K562 (cell line): ENCODE results near the gene FGFRL1. TPM values are rescaled to one million over a fixed set of nuclear protein-coding genes. Genes with fewer than 3 reads are reported as not detected.

Experiments
- ATAC-seq: fragments of 200-7000 bp; cut with Tn5 transposase; 3 replicates; pipeline ENCODE4 v1.9.1; 2020; ENCODE audit warnings: moderate library complexity
- BruUV-seq: library from RNA; stranded (reverse); fragments of 400-500 nt; replicated peaks from 2 replicates; lab custom pipeline; 2021; lab: Mats Ljungman, UMichigan
- CTCF ChIA-PET: fragments of 300-600 bp; formaldehyde crosslinking; extraction: SDS; loops from one replicate; lab custom pipeline; 2021; ENCODE audit warnings: low intra/inter-chr PET ratio; lab: Yijun Ruan, JAX
- POLR2A ChIA-PET: fragments of 300-600, 350-650 bp; sonication (Branson Sonifier 250); formaldehyde crosslinking; extraction: SDS; loops from one replicate; lab custom pipeline; 2021; ENCODE audit warnings: antibody characterized with exemption, inconsistent platforms; lab: Yijun Ruan, JAX
- DNase-seq, 4 experiments: peaks; one replicate each; pipeline versions ENCODE4 v3.0.0 to v3.0.0-alpha.2; 2011 to 2018; ENCODE audit warnings: low spot score in 3 of 4, mixed read lengths in 3 of 4; ENCODE audit errors: extremely low read depth in 1 of 4
- FAIRE-seq: peaks from 2 replicates; lab custom pipeline; 2011; peaks lifted over from hg19 to GRCh38; lab: Jason Lieb, UNC
- H2AFZ ChIP-seq: 2 replicates; pipeline ENCODE4 v1.6.0; 2011; ENCODE audit warnings: low read depth, low read length, control low read depth, inconsistent platforms
- H3K27ac ChIP-seq: fragments of 200-600 bp; 3 replicates; pipeline ENCODE4 v1.8.0; 2011; ENCODE audit warnings: low read depth, mild to moderate bottlenecking, control low read depth, inconsistent platforms, low read length, moderate library complexity, mixed read lengths; ENCODE audit errors: extremely low read depth
- H3K27me3 ChIP-seq, 2 experiments: fragments of 300-600 bp in 1 of 2; 2 replicates in 1 of 2; 3 replicates in 1 of 2; pipeline versions ENCODE4 v1.6.0 to v1.8.0; 2011; ENCODE audit warnings: inconsistent platforms in 2 of 2, low read length in 2 of 2, mild to moderate bottlenecking in 1 of 2, mixed read lengths in 1 of 2, moderate library complexity in 1 of 2; ENCODE audit not compliant: control insufficient read depth in 2 of 2, insufficient read depth in 2 of 2
- H3K36me3 ChIP-seq: fragments of 300-600 bp; 3 replicates; pipeline ENCODE4 v1.8.0; 2011; ENCODE audit warnings: mild to moderate bottlenecking, low read length, inconsistent platforms; ENCODE audit not compliant: control insufficient read depth, insufficient read depth
- H3K4me1 ChIP-seq, 2 experiments: fragments of 200-600 bp in 1 of 2; replicated peaks in 1 of 2; 2 replicates in 1 of 2; 3 replicates in 1 of 2; pipeline versions ENCODE4 v1.5.1 to v1.8.0; 2011; ENCODE audit warnings: inconsistent platforms in 2 of 2, low read length in 2 of 2, mild to moderate bottlenecking in 1 of 2, mixed read lengths in 1 of 2, moderate library complexity in 1 of 2; ENCODE audit not compliant: control insufficient read depth in 2 of 2, insufficient read depth in 2 of 2
- H3K4me2 ChIP-seq: 2 replicates; pipeline ENCODE4 v1.6.1; 2011; ENCODE audit warnings: low read length, control low read depth, inconsistent platforms, mixed read lengths; ENCODE audit not compliant: insufficient read depth
- H3K4me3 ChIP-seq: fragments of 200-600 bp; sonication (generic), shearing (Covaris generic); 2 replicates; pipeline ENCODE4 v1.5.1; 2016; ENCODE audit warnings: control low read depth, inconsistent platforms
- H3K79me2 ChIP-seq: fragments of 200-600 bp; 3 replicates; pipeline ENCODE4 v1.8.0; 2011; ENCODE audit warnings: low read length, inconsistent platforms; ENCODE audit not compliant: control insufficient read depth, insufficient read depth
- H3K9ac ChIP-seq, 2 experiments: 2 replicates each; pipeline versions ENCODE4 v1.6.0 to v1.6.1; 2011; ENCODE audit warnings: low read depth in 2 of 2, low read length in 2 of 2, control low read depth in 1 of 2, inconsistent platforms in 1 of 2, mild to moderate bottlenecking in 1 of 2, mixed read lengths in 1 of 2; ENCODE audit not compliant: insufficient read depth in 1 of 2
- H3K9me1 ChIP-seq: one replicate; pipeline ENCODE4 v1.6.0; 2011; ENCODE audit warnings: inconsistent platforms, mild to moderate bottlenecking, low read length, moderate library complexity; ENCODE audit not compliant: control insufficient read depth, insufficient read depth
- H3K9me3 ChIP-seq: replicated peaks from 2 replicates; pipeline ENCODE4 v1.5.1; 2011; ENCODE audit warnings: low read depth, low read length, inconsistent platforms; ENCODE audit not compliant: control insufficient read depth, insufficient read depth
- H4K20me1 ChIP-seq: replicated peaks from 2 replicates; pipeline ENCODE4 v1.6.1; 2011; ENCODE audit warnings: low read length, inconsistent platforms, mixed read lengths; ENCODE audit not compliant: control insufficient read depth, insufficient read depth
- ASH1L ChIP-seq: fragments of 450-650 bp; IDR thresholded peaks from 2 replicates; pipeline ENCODE4 v1.6.1; 2018; ENCODE audit warnings: borderline replicate concordance, mild to moderate bottlenecking, low read depth; ENCODE audit not compliant: partially characterized antibody
- ELF2 ChIP-seq: fragments of 250-450 bp; sonication (Bioruptor Pico); IDR thresholded peaks from 2 replicates; pipeline ENCODE4 v1.5.0; 2021; ENCODE audit warnings: mild to moderate bottlenecking
- FOXK1 ChIP-seq: sonication (generic); formaldehyde crosslinking; IDR thresholded peaks from 2 replicates; pipeline ENCODE4 v1.8.0; 2022; ENCODE audit warnings: missing genetic modification reagents, mild to moderate bottlenecking, borderline replicate concordance
- GABPA ChIP-seq: fragments of 200-800 bp; sonication (Bioruptor generic); conservative IDR thresholded peaks from 2 replicates; pipeline ENCODE4 v1.6.1; 2016; ENCODE audit warnings: low read depth, missing genetic modification characterization, missing compliant biosample characterization
- GATAD2A ChIP-seq: fragments of 450-650 bp; IDR thresholded peaks from 2 replicates; pipeline ENCODE4 v1.6.1; 2017
- ILF3 ChIP-seq: fragments of 450-650 bp; IDR thresholded peaks from 2 replicates; pipeline ENCODE4 v1.6.1; 2018; ENCODE audit warnings: antibody characterized with exemption, mild to moderate bottlenecking, moderate library complexity, borderline replicate concordance
- L3MBTL2 ChIP-seq: fragments of 450-650 bp; IDR thresholded peaks from 2 replicates; pipeline ENCODE4 v1.6.1; 2016; ENCODE audit warnings: mild to moderate bottlenecking, moderate library complexity
- NCOA1 ChIP-seq: fragments of 450-650 bp; IDR thresholded peaks from 2 replicates; pipeline ENCODE4 v1.6.1; 2016; ENCODE audit warnings: low read depth
- RFX1 ChIP-seq: fragments of 450-650 bp; IDR thresholded peaks from 2 replicates; pipeline ENCODE4 v1.6.1; 2016; ENCODE audit warnings: mild to moderate bottlenecking, moderate library complexity
- SAFB2 ChIP-seq: fragments of 200-400 bp; formaldehyde crosslinking; IDR thresholded peaks from 2 replicates; pipeline ENCODE4 v1.6.1; 2018; ENCODE audit warnings: borderline replicate concordance, low read length, low read depth, moderate library complexity; ENCODE audit not compliant: severe bottlenecking
- SIX5 ChIP-seq, 2 experiments: IDR thresholded peaks; 2 replicates each; pipeline ENCODE4 v1.6.1; 2011; ENCODE audit warnings: low read length in 2 of 2, borderline replicate concordance in 1 of 2, low read depth in 1 of 2, mild to moderate bottlenecking in 1 of 2, moderate library complexity in 1 of 2; ENCODE audit not compliant: insufficient read depth in 1 of 2
- SMAD1 ChIP-seq: fragments of 150-350 bp; IDR thresholded peaks from 2 replicates; pipeline ENCODE4 v1.6.1; 2014; ENCODE audit warnings: low read length, low read depth; ENCODE audit not compliant: partially characterized antibody
- SMARCB1 ChIP-seq: IDR thresholded peaks from 2 replicates; pipeline ENCODE4 v1.6.1; 2011; ENCODE audit warnings: improper control_type of control experiment, low read depth; ENCODE audit not compliant: insufficient read length
- SPI1 ChIP-seq: IDR thresholded peaks from 2 replicates; pipeline ENCODE4 v1.6.1; 2011; ENCODE audit warnings: low read depth, low read length, control low read depth, borderline replicate concordance
- TGIF2 ChIP-seq: sonication (generic); formaldehyde crosslinking; IDR thresholded peaks from 2 replicates; pipeline ENCODE4 v1.8.1; 2022; ENCODE audit warnings: mild to moderate bottlenecking, missing genetic modification reagents, moderate library complexity
- YBX1 ChIP-seq: fragments of 450-650 bp; IDR thresholded peaks from 2 replicates; pipeline ENCODE4 v1.7.1; 2016; ENCODE audit warnings: mild to moderate bottlenecking
- ZFX ChIP-seq: sonication (generic); formaldehyde crosslinking; IDR thresholded peaks from 2 replicates; pipeline ENCODE4 v1.8.0; 2022; ENCODE audit warnings: mild to moderate bottlenecking, missing genetic modification reagents, moderate library complexity
- WGBS: fragments of 100-300 bp; shearing (Covaris generic); methylation state at CpG from one replicate; pipeline ENCODE4 v1.1.6; 2016; ENCODE audit warnings: low coverage, mixed read lengths; ENCODE audit not compliant: insufficient coverage; ENCODE audit errors: missing lambda C conversion rate; 5-methylcytosine and 5-hydroxymethylcytosine counted together
- in situ Hi-C: fragments of 300-500 bp; cut with MboI; formaldehyde crosslinking; loops from 4 replicates; pipeline ENCODE4 v1.15.0; 2018; ENCODE audit warnings: inconsistent platforms, mixed read lengths
- intact Hi-C: fragments of 100-400 bp; cut with micrococcal nuclease; formaldehyde crosslinking; loops from 2 replicates; pipeline ENCODE4 v1.14.2; 2022
- polyA plus RNA-seq, 8 experiments: library from polyadenylated mRNA; depleted of rRNA in 4 of 8; stranded (reverse) in 5 of 8; unstranded in 3 of 8; fragments of >200 nt; fragmentation: Nextera tagmentation in 2 of 8; fragmentation: Illumina TruSeq in 1 of 8; extraction: Ambion mirVana in 2 of 8; extraction: Trizol in 1 of 8; gene quantifications; 2 replicates each; pipeline versions ENCODE4 v1.2.1 to v1.2.3, GENCODE V29; 2011 to 2014; ENCODE audit warnings: inconsistent platforms in 1 of 8, missing spikeins in 1 of 8
- total RNA-seq, 7 experiments: library from RNA; depleted of rRNA in 6 of 7; stranded (reverse); fragments of >200 nt in 6 of 7; fragmentation: Illumina TruSeq in 2 of 7; extraction: Trizol in 2 of 7; gene quantifications; 2 replicates each; pipeline versions ENCODE4 v1.2.1 to v1.2.3, GENCODE V29; 2011 to 2021; ENCODE audit warnings: low replicate concordance in 1 of 7
- TF ChIP-seq, protein P1 (sequence below), 2 experiments: IDR thresholded peaks; 2 replicates each; pipeline ENCODE4 v1.6.1; 2011; ENCODE audit warnings: borderline replicate concordance in 1 of 2, control low read depth in 1 of 2, low read depth in 1 of 2, low read length in 1 of 2, mild to moderate bottlenecking in 1 of 2, mixed read lengths in 1 of 2, moderate library complexity in 1 of 2; ENCODE audit not compliant: insufficient read depth in 1 of 2, insufficient read length in 1 of 2, poor library complexity in 1 of 2, severe bottlenecking in 1 of 2; ENCODE audit errors: extremely low read depth in 1 of 2
- TF ChIP-seq, protein P2 (sequence below): fragments of 450-650 bp; formaldehyde crosslinking; IDR thresholded peaks from 2 replicates; pipeline ENCODE4 v1.4.0; 2020; ENCODE audit warnings: mild to moderate bottlenecking, mixed read lengths

Gene FGFRL1
- total and polyA plus RNA-seq, 9 of the 15 experiments (the other 6 are each of a cell fraction or from before 2014, with no cell fraction given), result 0.34 to 49.9 (median 14.6) TPM

DNA sequence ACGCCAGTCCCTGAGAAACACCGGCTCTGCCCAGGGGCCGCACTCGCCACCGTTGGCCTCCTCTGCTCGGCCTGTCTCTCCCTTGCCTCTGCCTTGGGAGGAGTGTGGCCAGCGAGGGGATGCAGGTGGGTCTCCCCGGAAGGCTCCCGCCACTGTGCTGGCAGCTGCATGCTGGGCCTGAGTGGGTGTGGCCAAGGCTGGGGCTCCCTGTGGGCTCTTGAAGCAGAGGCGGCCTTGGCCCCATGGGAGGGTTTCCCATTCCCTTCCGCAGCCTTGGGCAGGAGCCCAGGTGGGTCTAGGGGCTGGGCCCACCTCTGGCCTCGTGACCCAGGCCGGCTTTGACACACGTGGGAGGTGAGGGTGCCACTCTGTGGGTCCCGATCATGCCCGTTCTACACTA, 19.1 kb downstream of the FGFRL1 start:
- CTCF ChIA-PET, result no interaction called here
- Histone ChIP-seq H2AFZ (peak overlapping the region; percentile 85), H3K4me2 (peak overlapping the region; percentile 48), H3K4me3 (no peak overlapping the region), H3K27ac (no peak overlapping the region), H3K27me3 (0 out of 5 replicates have a peak, but pooled peaks cover 0 to 6% of the 10 kb centered on the region in 2 experiments), H3K9me3 (no peaks in the 10 kb centered on the region; the same call in 1 of the 2 replicates), H3K36me3 (peaks cover 6% of the 10 kb centered on the region; the same call in 2 of the 3 replicates), H3K9ac (peak overlapping the region in 1 of 2 experiments; percentile 89; a peak in 2 of 4 replicates), H4K20me1 (no peaks in the 10 kb centered on the region), H3K4me1 (peaks cover 3 to 90% of the 10 kb centered on the region in 2 experiments; a peak in 4 of 5 replicates), H3K79me2 (no peaks in the 10 kb centered on the region), H3K9me1 (no peaks in the 10 kb centered on the region)
- POLR2A ChIA-PET, result interaction anchor here (0.6 to 1.6 kb wide), 4 partner anchors 13 to 263 kb away, joined by 3 to 6 read pairs (median 4); no protein-coding TSS in a partner anchor
- in situ Hi-C loops, result no loop called here
- no TSS peak for BruUV-seq
- FAIRE-seq (no peak), DNase-seq (peak in 3 of 4 experiments; percentile 50 to 60 (median 57)), ATAC-seq (peak; percentile 46)
- 36% methylated on average over 16 of the region's 16 CpGs for WGBS
- intact Hi-C loops, result no loop called here
- TF ChIP-seq ELF2 (CRISPR knock-in tag) (no peak), SMAD1 (no peak), SAFB2 (no peak), ILF3 (no peak), L3MBTL2 (peak; percentile 12; the same call in 1 of the 2 replicates), ASH1L (no peak), ZFX (peak; percentile 20; the same call in 1 of the 2 replicates), SMARCB1 (no peak), FOXK1 (CRISPR knock-in tag) (no peak), RFX1 (no peak), SPI1 (no peak), NCOA1 (no peak), SIX5 (IDR thresholded peaks at IDR 0.05; ENCODE audit: borderline replicate concordance in 1 of 2, insufficient read depth in 1 of 2, low read depth in 1 of 2, low read length in 2 of 2) (no peak), YBX1 (no peak), TGIF2 (no peak), GABPA (tag) (no peak), GATAD2A (no peak)
- TF ChIP-seq, protein P1, sequence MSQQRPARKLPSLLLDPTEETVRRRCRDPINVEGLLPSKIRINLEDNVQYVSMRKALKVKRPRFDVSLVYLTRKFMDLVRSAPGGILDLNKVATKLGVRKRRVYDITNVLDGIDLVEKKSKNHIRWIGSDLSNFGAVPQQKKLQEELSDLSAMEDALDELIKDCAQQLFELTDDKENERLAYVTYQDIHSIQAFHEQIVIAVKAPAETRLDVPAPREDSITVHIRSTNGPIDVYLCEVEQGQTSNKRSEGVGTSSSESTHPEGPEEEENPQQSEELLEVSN (IDR thresholded peaks at IDR 0.05; ENCODE audit: borderline replicate concordance in 1 of 2, extremely low read depth in 1 of 2, insufficient read depth in 1 of 2, insufficient read length in 1 of 2, low read depth in 1 of 2, low read length in 1 of 2, poor library complexity in 1 of 2, severe bottlenecking in 1 of 2), result peak in 1 of 2 experiments; percentile 39
- TF ChIP-seq, protein P2, sequence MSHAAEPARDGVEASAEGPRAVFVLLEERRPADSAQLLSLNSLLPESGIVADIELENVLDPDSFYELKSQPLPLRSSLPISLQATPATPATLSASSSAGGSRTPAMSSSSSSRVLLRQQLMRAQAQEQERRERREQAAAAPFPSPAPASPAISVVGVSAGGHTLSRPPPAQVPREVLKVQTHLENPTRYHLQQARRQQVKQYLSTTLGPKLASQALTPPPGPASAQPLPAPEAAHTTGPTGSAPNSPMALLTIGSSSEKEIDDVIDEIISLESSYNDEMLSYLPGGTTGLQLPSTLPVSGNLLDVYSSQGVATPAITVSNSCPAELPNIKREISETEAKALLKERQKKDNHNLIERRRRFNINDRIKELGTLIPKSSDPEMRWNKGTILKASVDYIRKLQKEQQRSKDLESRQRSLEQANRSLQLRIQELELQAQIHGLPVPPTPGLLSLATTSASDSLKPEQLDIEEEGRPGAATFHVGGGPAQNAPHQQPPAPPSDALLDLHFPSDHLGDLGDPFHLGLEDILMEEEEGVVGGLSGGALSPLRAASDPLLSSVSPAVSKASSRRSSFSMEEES (CRISPR knock-in tag), result no peak
